GM23248 (cell line): ENCODE measurements around the gene CD58. TPM values are rescaled to one million over a fixed set of nuclear protein-coding genes. Genes with fewer than 3 reads are reported as not detected.
A peak's percentile ranks its signal among the peaks of the same experiment; 100 is the strongest.

Experiments
- DNase-seq: peaks from one replicate; pipeline ENCODE4 v3.0.0-alpha.2; 2015
- H2AFZ ChIP-seq: fragments of 200-600 bp; sonication (generic); 2 replicates; pipeline ENCODE4 v1.6.1; 2016; ENCODE audit warnings: antibody characterized with exemption
- H3F3A ChIP-seq: fragments of 200-600 bp; sonication (generic); 2 replicates; pipeline ENCODE4 v1.6.1; 2016; ENCODE audit warnings: mild to moderate bottlenecking, antibody characterized with exemption, mixed run types; ENCODE audit not compliant: insufficient read depth
- H3K27ac ChIP-seq: fragments of 200-600 bp; sonication (generic); 2 replicates; pipeline ENCODE4 v1.5.1; 2016; ENCODE audit warnings: mild to moderate bottlenecking
- H3K27me3 ChIP-seq: fragments of 200-600 bp; sonication (generic); replicated peaks from 2 replicates; pipeline ENCODE4 v1.6.1; 2016; ENCODE audit warnings: mild to moderate bottlenecking; ENCODE audit not compliant: insufficient read depth
- H3K36me3 ChIP-seq: fragments of 200-600 bp; sonication (generic); 2 replicates; pipeline ENCODE4 v1.6.1; 2016; ENCODE audit warnings: low read depth, mild to moderate bottlenecking
- H3K4me1 ChIP-seq: fragments of 200-600 bp; sonication (generic); 2 replicates; pipeline ENCODE4 v1.6.1; 2016; ENCODE audit warnings: mild to moderate bottlenecking; ENCODE audit not compliant: insufficient read depth
- H3K4me2 ChIP-seq: fragments of 200-600 bp; sonication (generic); one replicate; pipeline ENCODE4 v1.6.1; 2016; ENCODE audit warnings: mild to moderate bottlenecking; ENCODE audit not compliant: unreplicated experiment
- H3K4me3 ChIP-seq: fragments of 200-600 bp; sonication (generic); 2 replicates; pipeline ENCODE4 v1.5.1; 2016; ENCODE audit warnings: mild to moderate bottlenecking
- H3K79me2 ChIP-seq: fragments of 200-600 bp; sonication (generic); 2 replicates; pipeline ENCODE4 v1.6.1; 2016; ENCODE audit warnings: mild to moderate bottlenecking; ENCODE audit not compliant: insufficient read depth
- H3K9ac ChIP-seq: fragments of 200-600 bp; sonication (generic); 2 replicates; pipeline ENCODE4 v1.6.1; 2016; ENCODE audit warnings: mild to moderate bottlenecking
- H3K9me2 ChIP-seq: fragments of 200-600 bp; sonication (generic); 2 replicates; pipeline ENCODE4 v1.6.1; 2016; ENCODE audit warnings: mixed run types, mild to moderate bottlenecking, moderate library complexity; ENCODE audit not compliant: insufficient read depth
- H3K9me3 ChIP-seq: fragments of 200-600 bp; sonication (generic); one replicate; pipeline ENCODE4 v1.6.1; 2017; ENCODE audit warnings: low read depth
- H4K20me1 ChIP-seq: fragments of 200-600 bp; sonication (generic); 2 replicates; pipeline ENCODE4 v1.6.0; 2016; ENCODE audit not compliant: insufficient read depth
- EZH2 ChIP-seq: fragments of 200-600 bp; sonication (generic); IDR thresholded peaks from 2 replicates; pipeline ENCODE4 v1.6.1; 2018; ENCODE audit warnings: antibody characterized with exemption, mild to moderate bottlenecking; ENCODE audit not compliant: insufficient read depth, poor library complexity, severe bottlenecking
- EZH2phosphoT487 ChIP-seq: fragments of 200-600 bp; sonication (generic); IDR thresholded peaks from 2 replicates; pipeline ENCODE4 v1.6.1; 2018; ENCODE audit warnings: antibody characterized with exemption, moderate library complexity, mild to moderate bottlenecking, low read depth; ENCODE audit not compliant: insufficient read depth
- WGBS, 2 experiments: methylation state at CpG; one replicate each; pipeline ENCODE4 v1.1.6; 2015 to 2017; ENCODE audit warnings: low lambda C conversion rate in 2 of 2, low coverage in 1 of 2; ENCODE audit errors: missing lambda C conversion rate in 2 of 2; 5-methylcytosine and 5-hydroxymethylcytosine counted together
- in situ Hi-C: fragments of 300-500 bp; cut with MboI; formaldehyde crosslinking; loops from 2 replicates; pipeline ENCODE4 v1.15.0; 2020
- polyA plus RNA-seq: library from polyadenylated mRNA; unstranded; fragments of >200 nt; fragmentation: Nextera tagmentation; extraction: Ambion mirVana; gene quantifications from 2 replicates; pipeline ENCODE4 v1.2.1, GENCODE V29; 2016
- total RNA-seq: library from RNA; depleted of rRNA; stranded (reverse); fragments of >200 nt; shearing (Covaris generic); gene quantifications from 2 replicates; pipeline ENCODE4 v1.2.3, GENCODE V29; 2014

CD58 gene
- total and polyA plus RNA-seq, 2 experiments from 2014 or later: 14.1 to 30.0 TPM

- no peak for DNase-seq
- Histone ChIP-seq H3K9me2 (no peaks in the 10 kb centered on the region), H4K20me1 (no peaks in the 10 kb centered on the region), H3K4me3 (no peak overlapping the region), H3K4me2 (no peak overlapping the region), H3K9me3 (no peaks in the 10 kb centered on the region), H3F3A (peaks cover 8% of the 10 kb centered on the region; the same call in 1 of the 2 replicates), H3K4me1 (peaks cover 44% of the 10 kb centered on the region), H3K27ac (no peak overlapping the region), H3K27me3 (no peaks in the 10 kb centered on the region), H2AFZ (no peak overlapping the region), H3K36me3 (no peaks in the 10 kb centered on the region), H3K79me2 (no peaks in the 10 kb centered on the region), H3K9ac (no peak overlapping the region)
- 97 to 98% methylated on average over 7 of the region's 7 CpGs for WGBS, 2 experiments
- no peak for TF ChIP-seq EZH2
- in situ Hi-C loops: loop anchor here (25.0 kb wide), 1 partner anchor 681 kb away; no protein-coding TSS in a partner anchor
These were observed 77.8 kb downstream of the CD58 start for GRCh38 chr1:116493036-116493435.

DNA sequence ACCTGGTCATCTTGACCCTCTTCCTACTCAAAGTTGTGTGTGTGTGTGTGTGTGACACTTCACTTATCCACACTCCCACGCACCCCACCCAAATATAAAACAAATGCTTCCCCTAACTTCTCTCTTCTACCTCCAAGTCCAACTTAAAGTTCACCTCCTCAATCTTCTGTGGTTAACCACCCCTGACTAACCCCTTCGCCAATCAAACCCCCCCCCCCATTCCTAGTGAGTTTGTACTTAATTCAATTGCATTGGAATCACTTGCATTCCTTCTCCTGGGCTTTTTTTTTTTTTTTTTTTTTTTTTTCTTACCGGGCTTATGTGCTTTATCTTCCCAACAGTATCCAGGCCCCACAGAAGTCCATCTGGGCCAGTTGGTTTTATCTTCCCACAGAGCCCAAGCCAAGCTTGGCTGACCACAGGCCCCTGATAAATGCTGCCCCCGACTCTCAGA, 78.4 kb downstream of the CD58 start:
- Histone ChIP-seq H3K9ac (no peak overlapping the region), H3F3A (peaks cover 10% of the 10 kb centered on the region; the same call in 1 of the 2 replicates), H3K4me2 (no peak overlapping the region), H3K79me2 (no peaks in the 10 kb centered on the region), H4K20me1 (no peaks in the 10 kb centered on the region), H3K9me3 (no peaks in the 10 kb centered on the region), H3K4me3 (no peak overlapping the region), H2AFZ (no peak overlapping the region), H3K36me3 (no peaks in the 10 kb centered on the region), H3K4me1 (peaks cover 41% of the 10 kb centered on the region), H3K9me2 (no peaks in the 10 kb centered on the region), H3K27ac (no peak overlapping the region), H3K27me3 (no peaks in the 10 kb centered on the region)
- 57 to 58% methylated on average over 4 of the region's 4 CpGs for WGBS, 2 experiments
- no peak for TF ChIP-seq EZH2phosphoT487
- no peak for TF ChIP-seq EZH2
- DNase-seq: no peak
- in situ Hi-C loops: loop anchor here (25.0 kb wide), 1 partner anchor 680 kb away; no protein-coding TSS in a partner anchor

DNA sequence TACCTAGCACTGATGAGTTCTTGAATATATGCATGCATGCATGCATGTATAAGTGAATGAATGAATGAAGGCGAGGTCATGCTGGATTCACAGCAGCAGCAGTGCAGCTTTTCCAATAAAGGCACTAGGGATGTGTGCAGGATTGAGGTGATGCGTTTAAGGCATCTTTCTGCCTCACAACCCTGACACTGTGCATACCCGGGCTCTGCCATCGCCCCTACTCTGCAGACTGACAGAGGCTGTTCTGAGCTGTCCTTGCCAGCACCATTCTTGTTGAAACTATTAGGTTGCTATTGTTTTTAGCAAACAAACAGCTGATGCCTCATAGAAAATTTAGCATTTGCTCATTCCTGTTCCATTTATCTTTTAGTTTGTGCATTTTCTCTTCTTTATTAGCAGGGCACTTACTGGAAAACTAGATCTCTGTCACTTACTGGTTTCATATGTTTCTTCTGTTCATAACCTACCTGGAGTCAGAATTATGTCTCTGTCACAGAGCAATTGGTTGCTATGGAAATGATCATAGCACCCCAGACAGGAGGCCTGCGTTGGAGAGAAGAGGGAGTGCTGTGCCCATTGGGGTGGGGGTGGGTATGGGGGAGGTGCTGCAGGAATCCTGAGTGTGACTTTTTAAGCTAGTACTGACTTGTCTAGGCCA, 79.0 kb downstream of the CD58 start:
- H3K9ac ChIP-seq: no peak overlapping the region
- 72% methylated on average over 5 of the region's 5 CpGs for WGBS, 2 experiments
- H3K4me2 ChIP-seq: no peak overlapping the region
- H3F3A ChIP-seq: peaks cover 15% of the 10 kb centered on the region; the same call in 1 of the 2 replicates
- H3K79me2 ChIP-seq: no peaks in the 10 kb centered on the region
- TF ChIP-seq EZH2phosphoT487: no peak
- no peak for TF ChIP-seq EZH2
- DNase-seq: peak; percentile 29
- H3K27me3 ChIP-seq: no peaks in the 10 kb centered on the region
- H3K4me3 ChIP-seq: no peak overlapping the region
- H3K9me2 ChIP-seq: no peaks in the 10 kb centered on the region
- H3K4me1 ChIP-seq: peaks cover 44% of the 10 kb centered on the region
- H3K27ac ChIP-seq: no peak overlapping the region
- in situ Hi-C loops: loop anchor here (25.0 kb wide), 1 partner anchor 680 kb away; no protein-coding TSS in a partner anchor
- H2AFZ ChIP-seq: no peak overlapping the region
- H3K9me3 ChIP-seq: no peaks in the 10 kb centered on the region
- no peaks in the 10 kb centered on the region for H3K36me3 ChIP-seq
- no peaks in the 10 kb centered on the region for H4K20me1 ChIP-seq

GRCh38 chr1:116490588-116490987, 80.2 kb downstream of the CD58 start:
- in situ Hi-C loops: loop anchor here (25.0 kb wide), 1 partner anchor 678 kb away; no protein-coding TSS in a partner anchor
- Histone ChIP-seq H3K9me3 (no peaks in the 10 kb centered on the region), H3K4me1 (peaks cover 45% of the 10 kb centered on the region), H3K27me3 (no peaks in the 10 kb centered on the region), H3F3A (peaks cover 21% of the 10 kb centered on the region; the same call in 1 of the 2 replicates), H3K9ac (no peak overlapping the region), H4K20me1 (no peaks in the 10 kb centered on the region), H3K27ac (no peak overlapping the region), H2AFZ (no peak overlapping the region), H3K9me2 (no peaks in the 10 kb centered on the region), H3K79me2 (no peaks in the 10 kb centered on the region), H3K36me3 (no peaks in the 10 kb centered on the region), H3K4me3 (no peak overlapping the region), H3K4me2 (no peak overlapping the region)
- no peak for DNase-seq
- WGBS, 2 experiments: 84 to 86% methylated on average over 3 of the region's 3 CpGs
- TF ChIP-seq EZH2 (no peak), EZH2phosphoT487 (no peak)
